ENCODE data around the gene METTL15.

DNA sequence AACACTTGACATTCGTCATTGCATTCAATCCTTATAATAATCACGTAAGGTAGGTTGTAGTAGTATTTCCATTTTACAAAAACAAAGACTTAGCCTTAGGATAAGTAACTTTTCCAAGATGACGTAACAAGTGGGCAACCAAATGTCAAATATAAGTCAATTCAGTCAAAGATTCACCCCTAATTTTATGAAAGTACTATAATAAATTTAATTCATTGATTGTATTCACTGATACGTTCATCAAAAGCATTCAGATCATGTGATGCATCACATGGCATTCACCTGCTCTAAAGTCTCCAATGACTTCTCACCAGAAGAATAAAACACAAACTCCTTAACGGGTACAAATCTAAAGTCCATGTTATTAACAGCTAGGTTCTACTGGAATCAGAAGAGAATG is 2.3 kb upstream of the METTL15 start:
- TF ChIP-seq, protein P1, sequence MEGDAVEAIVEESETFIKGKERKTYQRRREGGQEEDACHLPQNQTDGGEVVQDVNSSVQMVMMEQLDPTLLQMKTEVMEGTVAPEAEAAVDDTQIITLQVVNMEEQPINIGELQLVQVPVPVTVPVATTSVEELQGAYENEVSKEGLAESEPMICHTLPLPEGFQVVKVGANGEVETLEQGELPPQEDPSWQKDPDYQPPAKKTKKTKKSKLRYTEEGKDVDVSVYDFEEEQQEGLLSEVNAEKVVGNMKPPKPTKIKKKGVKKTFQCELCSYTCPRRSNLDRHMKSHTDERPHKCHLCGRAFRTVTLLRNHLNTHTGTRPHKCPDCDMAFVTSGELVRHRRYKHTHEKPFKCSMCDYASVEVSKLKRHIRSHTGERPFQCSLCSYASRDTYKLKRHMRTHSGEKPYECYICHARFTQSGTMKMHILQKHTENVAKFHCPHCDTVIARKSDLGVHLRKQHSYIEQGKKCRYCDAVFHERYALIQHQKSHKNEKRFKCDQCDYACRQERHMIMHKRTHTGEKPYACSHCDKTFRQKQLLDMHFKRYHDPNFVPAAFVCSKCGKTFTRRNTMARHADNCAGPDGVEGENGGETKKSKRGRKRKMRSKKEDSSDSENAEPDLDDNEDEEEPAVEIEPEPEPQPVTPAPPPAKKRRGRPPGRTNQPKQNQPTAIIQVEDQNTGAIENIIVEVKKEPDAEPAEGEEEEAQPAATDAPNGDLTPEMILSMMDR (IDR thresholded peaks at IDR 0.05; ENCODE audit: insufficient read depth, low read length, poor library complexity, severe bottlenecking), result no peak
- TF ChIP-seq EZH2phosphoT487 (conservative IDR thresholded peaks at IDR 0.05; ENCODE audit: low read length), result no peak
